Mucosa of stomach (tissue), 1 donor: ENCODE measurements around the gene GALM.
A peak's percentile ranks its signal among the peaks of the same experiment; 100 is the strongest.
"Not testable (repeated sequence)": the region's sequence is repeated elsewhere in the genome, so short reads cannot be mapped to it uniquely, and the experiment has no call there.

Source experiments
- H3K27me3 ChIP-seq: one replicate; pipeline ENCODE4 v1.7.0; 2013; ENCODE audit warnings: mild to moderate bottlenecking, low read length; ENCODE audit not compliant: control insufficient read depth, insufficient read depth
- H3K36me3 ChIP-seq: one replicate; pipeline ENCODE4 v1.7.0; 2013; ENCODE audit warnings: low read length; ENCODE audit not compliant: control insufficient read depth, insufficient read depth
- H3K4me1 ChIP-seq: one replicate; pipeline ENCODE4 v1.7.0; 2013; ENCODE audit warnings: mild to moderate bottlenecking, low read length; ENCODE audit not compliant: control insufficient read depth, insufficient read depth
- H3K4me3 ChIP-seq: one replicate; pipeline ENCODE4 v1.7.0; 2013; ENCODE audit warnings: low read length
- H3K9ac ChIP-seq: one replicate; pipeline ENCODE4 v1.7.0; 2013; ENCODE audit warnings: mild to moderate bottlenecking, low read length, moderate library complexity
- H3K9me3 ChIP-seq: one replicate; pipeline ENCODE4 v1.7.0; 2013; ENCODE audit warnings: mild to moderate bottlenecking, low read length, moderate library complexity; ENCODE audit not compliant: control insufficient read depth
- donor health status: Pancreatic carcinoma.

The GALM gene

DNA sequence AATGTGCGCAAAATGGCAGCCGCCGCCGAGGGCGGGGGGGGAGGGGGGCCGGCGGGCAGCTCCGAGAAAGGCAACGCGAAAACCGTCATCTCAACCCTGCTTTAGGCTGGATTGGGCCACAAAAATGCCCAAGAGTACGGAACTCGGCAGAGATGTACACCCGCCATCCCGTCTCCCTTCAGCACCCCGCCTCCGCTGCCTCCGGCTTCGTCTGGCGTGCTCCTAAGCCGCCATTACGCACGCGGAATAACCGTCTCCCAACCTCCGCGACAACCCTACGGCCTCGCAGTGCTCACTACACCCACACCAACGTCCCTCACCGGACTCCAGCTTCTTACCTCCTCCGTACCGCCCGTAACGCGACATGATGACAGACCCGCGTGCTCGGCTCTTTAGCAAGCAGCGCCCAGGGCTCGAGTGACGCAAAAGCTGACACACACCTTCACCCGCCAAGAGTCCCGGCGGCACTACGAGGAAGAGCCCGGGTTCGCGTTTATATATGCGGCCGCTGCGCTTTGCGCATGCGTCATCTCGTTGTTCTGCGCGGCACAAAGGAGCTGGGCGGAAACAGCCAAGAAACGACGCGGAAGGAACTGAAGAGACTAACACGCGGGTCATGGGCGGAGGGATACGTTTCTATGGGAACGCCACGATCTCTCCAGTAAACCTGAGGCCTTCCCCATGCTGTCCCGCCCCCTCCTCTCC, 85.1 kb downstream of the GALM start, which contains the start of gene SRSF7:
SRSF7 (minus strand) TSS at position 471 of the 705 bp plus-strand sequence; CDS start at position 366, 105 bp downstream.
- Histone ChIP-seq H3K27me3 (no peaks in the 10 kb centered on the region), H3K9me3 (no peaks in the 10 kb centered on the region), H3K4me3 (peak within 1 kb of the TSS; percentile 99), H3K36me3 (peaks cover 12% of the 10 kb centered on the region), H3K9ac (peak within 1 kb of the TSS; percentile 100), H3K4me1 (peaks cover 16% of the 10 kb centered on the region)

- peaks cover 14% of the 10 kb centered on the region for H3K4me1 ChIP-seq
- H3K9me3 ChIP-seq = no peaks in the 10 kb centered on the region
- H3K36me3 ChIP-seq = peaks cover 12% of the 10 kb centered on the region
- peak overlapping the region; percentile 100 for H3K9ac ChIP-seq
- H3K27me3 ChIP-seq = no peaks in the 10 kb centered on the region
- H3K4me3 ChIP-seq = peak overlapping the region; percentile 99
Observed at GRCh38 chr2:38751596-38752410, 85.9 kb downstream of the GALM start.

DNA sequence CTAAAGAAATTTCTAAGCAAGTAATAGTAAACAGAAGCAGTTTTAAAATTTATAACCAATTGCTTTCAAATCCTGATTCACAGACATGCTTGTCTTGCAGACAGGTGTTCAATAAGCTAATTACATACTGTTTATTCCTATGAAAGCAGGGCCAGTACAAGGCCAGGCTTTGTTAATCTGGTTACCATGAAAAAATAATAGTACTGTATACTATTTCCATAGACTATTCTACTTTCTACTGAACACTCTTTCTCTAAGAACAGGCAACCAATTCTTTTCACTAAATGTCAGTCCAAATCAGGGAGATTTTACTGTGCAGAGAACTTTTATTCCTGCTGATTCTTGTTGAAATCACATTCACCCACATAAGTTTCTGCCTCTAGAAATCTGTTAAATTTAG, 88.1 kb downstream of the GALM start:
- Histone ChIP-seq H3K27me3 (no peaks in the 10 kb centered on the region), H3K9me3 (no peaks in the 10 kb centered on the region), H3K36me3 (no peaks in the 10 kb centered on the region), H3K9ac (peak overlapping the region; percentile 45), H3K4me3 (no peak overlapping the region), H3K4me1 (peaks cover 5% of the 10 kb centered on the region)

DNA sequence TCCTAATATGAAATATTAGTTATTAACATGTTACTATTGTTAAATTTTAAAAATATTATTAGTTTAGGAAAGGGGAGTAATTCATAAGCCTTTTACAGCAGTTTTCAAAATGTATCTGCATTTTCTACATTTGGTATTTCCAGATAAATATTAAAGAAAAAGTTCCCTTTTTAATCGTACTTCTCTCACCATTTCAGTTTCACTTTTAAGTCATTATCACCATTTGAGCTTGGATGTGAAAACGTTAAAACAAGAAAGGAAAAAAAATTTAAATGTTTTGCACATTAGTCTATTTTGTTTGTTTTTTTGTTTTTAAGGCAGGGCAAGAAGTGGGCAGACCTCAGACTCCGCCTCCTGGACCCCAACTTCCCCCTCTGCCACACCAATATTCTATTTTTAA, 88.6 kb downstream of the GALM start:
- Histone ChIP-seq H3K4me3 (no peak overlapping the region), H3K4me1 (peaks cover 5% of the 10 kb centered on the region)

DNA sequence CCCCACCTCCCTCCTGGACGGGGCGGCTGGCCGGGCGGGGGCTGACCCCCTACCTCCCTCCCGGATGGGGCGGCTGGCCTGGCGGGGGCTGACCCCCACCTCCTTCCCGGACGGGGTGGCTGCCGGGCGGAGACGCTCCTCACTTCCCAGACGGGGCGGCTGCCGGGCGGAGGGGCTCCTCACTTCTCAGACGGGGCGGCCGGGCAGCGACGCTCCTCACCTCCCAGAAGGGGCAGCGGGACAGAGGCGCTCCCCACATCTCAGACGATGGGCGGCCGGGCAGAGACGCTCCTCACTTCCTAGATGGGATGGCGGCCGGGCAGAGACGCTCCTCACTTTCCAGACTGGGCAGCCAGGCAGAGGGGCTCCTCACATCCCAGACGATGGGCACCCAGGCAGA, 90.0 kb downstream of the GALM start:
- not testable (repeated sequence) for H3K9me3 ChIP-seq, H3K9ac ChIP-seq, H3K36me3 ChIP-seq, H3K27me3 ChIP-seq, H3K4me3 ChIP-seq, H3K4me1 ChIP-seq

More for the DNA sequence above, 88.6 kb downstream of the GALM start:
- Histone ChIP-seq H3K9me3 (no peaks in the 10 kb centered on the region), H3K36me3 (no peaks in the 10 kb centered on the region), H3K27me3 (no peaks in the 10 kb centered on the region), H3K9ac (peak overlapping the region; percentile 45)

DNA sequence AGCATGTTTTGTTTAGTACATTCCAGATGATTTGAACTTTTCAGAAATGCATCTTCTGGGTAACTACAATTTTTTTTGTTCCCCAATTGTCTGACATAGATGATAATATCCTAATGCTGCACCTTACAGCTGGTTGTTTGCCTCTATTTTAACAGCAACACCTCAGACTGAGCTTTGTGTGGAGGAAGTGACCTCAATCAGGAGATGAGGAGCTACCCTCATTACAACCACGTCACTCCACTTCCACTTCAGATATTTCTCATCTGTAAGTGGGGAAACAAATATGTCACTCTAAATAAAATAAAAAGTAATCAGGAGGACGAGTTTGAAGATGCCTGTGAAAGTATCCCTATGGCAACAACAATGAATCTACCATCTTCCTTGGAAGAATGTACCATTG, 97.3 kb downstream of the GALM start:
- H3K9me3 ChIP-seq = no peaks in the 10 kb centered on the region
- H3K27me3 ChIP-seq = no peaks in the 10 kb centered on the region
- H3K4me1 ChIP-seq = no peaks in the 10 kb centered on the region
- H3K9ac ChIP-seq = no peak overlapping the region
- H3K4me3 ChIP-seq = no peak overlapping the region
- no peaks in the 10 kb centered on the region for H3K36me3 ChIP-seq

- Histone ChIP-seq H3K4me1 (no peaks in the 10 kb centered on the region), H3K9ac (no peak overlapping the region), H3K36me3 (no peaks in the 10 kb centered on the region), H3K4me3 (no peak overlapping the region), H3K9me3 (no peaks in the 10 kb centered on the region), H3K27me3 (no peaks in the 10 kb centered on the region)
Observed at GRCh38 chr2:38763728-38764127, 97.8 kb downstream of the GALM start.

GRCh38 chr2:38765149-38765548, 99.2 kb downstream of the GALM start:
- Histone ChIP-seq H3K9me3 (no peaks in the 10 kb centered on the region), H3K9ac (no peak overlapping the region), H3K36me3 (no peaks in the 10 kb centered on the region), H3K4me3 (no peak overlapping the region), H3K27me3 (no peaks in the 10 kb centered on the region), H3K4me1 (no peaks in the 10 kb centered on the region)

- H3K4me1 ChIP-seq = no peaks in the 10 kb centered on the region
- H3K27me3 ChIP-seq = no peaks in the 10 kb centered on the region
- no peaks in the 10 kb centered on the region for H3K36me3 ChIP-seq
- no peaks in the 10 kb centered on the region for H3K9me3 ChIP-seq
- no peak overlapping the region for H3K9ac ChIP-seq
- no peak overlapping the region for H3K4me3 ChIP-seq
Observed at GRCh38 chr2:38765551-38765950, 99.6 kb downstream of the GALM start.

- Histone ChIP-seq H3K9ac (no peak overlapping the region), H3K27me3 (no peaks in the 10 kb centered on the region), H3K4me1 (no peaks in the 10 kb centered on the region), H3K9me3 (no peaks in the 10 kb centered on the region), H3K36me3 (no peaks in the 10 kb centered on the region), H3K4me3 (no peak overlapping the region)
Observed at GRCh38 chr2:38771632-38772031, 105.7 kb downstream of the GALM start.

GRCh38 chr2:38775097-38775920, 109.4 kb downstream of the GALM start:
- Histone ChIP-seq H3K4me3 (no peak overlapping the region), H3K27me3 (no peaks in the 10 kb centered on the region), H3K9me3 (no peaks in the 10 kb centered on the region), H3K9ac (no peak overlapping the region), H3K4me1 (no peaks in the 10 kb centered on the region), H3K36me3 (no peaks in the 10 kb centered on the region)

- Histone ChIP-seq H3K9me3 (no peaks in the 10 kb centered on the region), H3K27me3 (no peaks in the 10 kb centered on the region), H3K9ac (no peak overlapping the region), H3K4me1 (no peaks in the 10 kb centered on the region), H3K36me3 (no peaks in the 10 kb centered on the region), H3K4me3 (no peak overlapping the region)
Observed at GRCh38 chr2:38775921-38776225, 110.0 kb downstream of the GALM start.
